Mesothelial cell of epicardium (in vitro differentiated cells): ENCODE data around the gene FDXR. TPM values are rescaled to one million over a fixed set of nuclear protein-coding genes. Genes with fewer than 3 reads are reported as not detected.

Experiments used
- DNase-seq, 2 experiments: peaks; one replicate each; pipeline ENCODE4 v3.0.0; 2021; ENCODE audit warnings: low spot score in 2 of 2; ENCODE audit not compliant: unreplicated experiment in 2 of 2
- H3K27ac Mint-ChIP-seq: 2 replicates; pipeline ENCODE4 v1.8.0; 2021; ENCODE audit warnings: mixed read lengths
- H3K27me3 Mint-ChIP-seq: 2 replicates; pipeline ENCODE4 v1.8.0; 2021; ENCODE audit warnings: low read depth, mixed read lengths
- H3K36me3 Mint-ChIP-seq: 2 replicates; pipeline ENCODE4 v1.8.0; 2021; ENCODE audit warnings: mixed read lengths
- H3K4me1 Mint-ChIP-seq: 2 replicates; pipeline ENCODE4 v1.8.0; 2021; ENCODE audit warnings: mixed read lengths
- H3K4me3 Mint-ChIP-seq: 2 replicates; pipeline ENCODE4 v1.8.0; 2021; ENCODE audit warnings: mild to moderate bottlenecking, moderate library complexity, mixed read lengths
- H3K9me3 Mint-ChIP-seq: 2 replicates; pipeline ENCODE4 v1.8.0; 2021; ENCODE audit warnings: mixed read lengths
- total RNA-seq: library from RNA; stranded (reverse); gene quantifications from 3 replicates; pipeline ENCODE4 v1.2.1, GENCODE V29; 2021
- TF ChIP-seq, protein P1 (sequence below): fragments of 200-600 bp; sonication (generic); IDR thresholded peaks from one replicate; pipeline ENCODE4 v1.5.0; 2021; ENCODE audit warnings: antibody characterized with exemption; ENCODE audit not compliant: unreplicated experiment

The FDXR gene
- total RNA-seq, 1 donor from 2014 or later = 20.4 TPM

DNA sequence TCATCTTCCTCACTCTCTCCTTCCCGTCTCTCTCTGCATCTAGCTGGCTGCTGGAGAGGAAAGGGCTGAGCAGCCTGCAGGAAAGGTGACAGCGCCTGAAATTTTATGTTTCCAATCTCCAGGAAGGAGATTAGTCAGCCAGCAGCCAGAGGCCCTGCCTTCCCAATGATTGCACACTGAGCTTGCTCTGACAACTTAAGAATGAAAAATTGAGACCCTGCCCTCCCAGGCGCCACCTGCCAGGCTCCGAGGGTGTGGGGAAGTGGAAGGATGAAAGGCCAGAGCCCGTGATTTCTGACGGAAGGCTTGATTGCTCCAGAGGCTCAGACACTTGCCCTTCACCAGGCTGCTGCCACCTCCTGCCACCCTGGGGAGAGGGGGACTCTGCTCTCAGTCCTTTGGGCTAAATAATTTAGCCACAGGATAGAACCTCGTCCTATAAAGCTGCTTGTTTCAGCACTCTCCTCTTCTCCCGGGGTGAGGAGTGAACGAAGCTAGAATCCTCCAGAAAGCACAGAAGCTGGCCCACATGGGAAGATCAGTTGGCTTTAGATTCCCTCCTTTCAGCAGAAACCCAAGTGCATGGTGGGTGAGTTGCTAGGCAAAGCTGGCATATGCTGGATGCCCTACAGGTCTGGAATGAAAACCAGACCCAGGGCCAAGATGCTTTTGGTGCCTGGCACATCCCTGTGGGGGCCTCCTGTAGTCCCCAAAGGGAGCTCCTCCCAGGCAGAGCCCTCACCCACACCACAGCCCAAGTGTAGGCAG lies 46.7 kb downstream of the FDXR start:
- Mint-ChIP-seq H3K36me3 (peaks cover 6% of the 10 kb centered on the region), H3K4me3 (no peak overlapping the region), H3K27me3 (no peaks in the 10 kb centered on the region), H3K9me3 (no peaks in the 10 kb centered on the region), H3K4me1 (no peaks in the 10 kb centered on the region), H3K27ac (no peak overlapping the region)
- DNase-seq = no peak
- TF ChIP-seq, protein P1, sequence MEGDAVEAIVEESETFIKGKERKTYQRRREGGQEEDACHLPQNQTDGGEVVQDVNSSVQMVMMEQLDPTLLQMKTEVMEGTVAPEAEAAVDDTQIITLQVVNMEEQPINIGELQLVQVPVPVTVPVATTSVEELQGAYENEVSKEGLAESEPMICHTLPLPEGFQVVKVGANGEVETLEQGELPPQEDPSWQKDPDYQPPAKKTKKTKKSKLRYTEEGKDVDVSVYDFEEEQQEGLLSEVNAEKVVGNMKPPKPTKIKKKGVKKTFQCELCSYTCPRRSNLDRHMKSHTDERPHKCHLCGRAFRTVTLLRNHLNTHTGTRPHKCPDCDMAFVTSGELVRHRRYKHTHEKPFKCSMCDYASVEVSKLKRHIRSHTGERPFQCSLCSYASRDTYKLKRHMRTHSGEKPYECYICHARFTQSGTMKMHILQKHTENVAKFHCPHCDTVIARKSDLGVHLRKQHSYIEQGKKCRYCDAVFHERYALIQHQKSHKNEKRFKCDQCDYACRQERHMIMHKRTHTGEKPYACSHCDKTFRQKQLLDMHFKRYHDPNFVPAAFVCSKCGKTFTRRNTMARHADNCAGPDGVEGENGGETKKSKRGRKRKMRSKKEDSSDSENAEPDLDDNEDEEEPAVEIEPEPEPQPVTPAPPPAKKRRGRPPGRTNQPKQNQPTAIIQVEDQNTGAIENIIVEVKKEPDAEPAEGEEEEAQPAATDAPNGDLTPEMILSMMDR = no peak

DNA sequence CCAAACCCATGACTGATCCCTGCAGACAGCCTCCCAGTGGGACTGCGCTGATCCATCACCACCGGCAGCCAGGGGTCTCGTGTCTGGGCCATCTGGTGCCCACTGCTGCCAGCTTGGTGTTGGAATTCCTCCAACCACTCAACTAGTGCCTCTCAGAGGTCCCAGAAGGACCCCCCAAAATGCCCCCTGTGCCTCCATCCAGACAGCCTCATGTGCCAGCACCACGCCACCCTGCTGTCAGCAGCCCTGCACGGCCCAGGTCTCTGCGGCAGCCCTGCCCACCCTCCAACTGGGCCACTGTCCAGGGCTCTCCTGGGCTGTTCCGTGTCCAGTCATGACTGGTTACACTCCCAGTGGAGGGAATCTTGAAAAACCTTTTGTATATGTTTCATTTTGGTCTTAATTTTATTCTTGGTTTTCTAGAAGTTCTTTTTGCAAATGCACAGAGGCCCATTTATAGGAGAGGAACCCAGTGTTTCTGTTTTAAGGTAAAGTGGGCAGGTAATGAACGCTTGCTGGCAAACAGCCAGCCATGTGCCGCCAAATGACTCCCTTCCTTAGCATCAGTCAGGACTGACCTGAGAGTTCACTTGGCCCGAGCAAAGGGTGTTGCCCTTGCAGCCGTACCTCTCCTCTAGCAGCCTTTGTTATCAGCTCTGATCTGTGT lies 47.7 kb downstream of the FDXR start:
- H3K36me3 Mint-ChIP-seq = no peaks in the 10 kb centered on the region
- no peak overlapping the region for H3K27ac Mint-ChIP-seq
- no peaks in the 10 kb centered on the region for H3K4me1 Mint-ChIP-seq
- H3K27me3 Mint-ChIP-seq = no peaks in the 10 kb centered on the region
- no peak for DNase-seq
- TF ChIP-seq, protein P1 = no peak
- no peaks in the 10 kb centered on the region for H3K9me3 Mint-ChIP-seq
- H3K4me3 Mint-ChIP-seq = no peak overlapping the region

DNA sequence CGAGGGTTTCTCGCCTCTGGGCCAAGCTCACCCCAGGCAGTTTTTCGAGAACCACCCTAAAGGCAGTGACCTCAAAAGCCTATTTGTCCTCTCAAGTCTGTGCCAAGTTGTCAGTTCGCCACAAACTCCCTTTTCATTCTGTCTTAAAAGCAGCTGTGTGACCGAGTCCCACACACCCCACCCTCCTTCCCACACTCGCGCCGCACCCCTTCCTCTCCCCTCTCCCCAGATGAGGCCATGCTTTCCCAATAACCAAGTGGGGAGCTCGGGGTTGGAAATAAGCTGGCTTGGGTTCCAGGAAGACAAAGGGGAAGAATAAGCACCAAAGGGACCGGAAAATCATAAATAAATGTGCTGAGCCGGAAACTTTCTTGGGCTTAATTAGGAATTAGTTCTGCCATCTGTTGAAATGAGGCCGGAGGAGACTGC lies 49.8 kb downstream of the FDXR start:
- Mint-ChIP-seq H3K4me1 (no peaks in the 10 kb centered on the region), H3K4me3 (no peak overlapping the region), H3K9me3 (no peaks in the 10 kb centered on the region), H3K27me3 (no peaks in the 10 kb centered on the region), H3K36me3 (no peaks in the 10 kb centered on the region), H3K27ac (no peak overlapping the region)
- TF ChIP-seq, protein P1 = no peak
- no peak for DNase-seq

DNA sequence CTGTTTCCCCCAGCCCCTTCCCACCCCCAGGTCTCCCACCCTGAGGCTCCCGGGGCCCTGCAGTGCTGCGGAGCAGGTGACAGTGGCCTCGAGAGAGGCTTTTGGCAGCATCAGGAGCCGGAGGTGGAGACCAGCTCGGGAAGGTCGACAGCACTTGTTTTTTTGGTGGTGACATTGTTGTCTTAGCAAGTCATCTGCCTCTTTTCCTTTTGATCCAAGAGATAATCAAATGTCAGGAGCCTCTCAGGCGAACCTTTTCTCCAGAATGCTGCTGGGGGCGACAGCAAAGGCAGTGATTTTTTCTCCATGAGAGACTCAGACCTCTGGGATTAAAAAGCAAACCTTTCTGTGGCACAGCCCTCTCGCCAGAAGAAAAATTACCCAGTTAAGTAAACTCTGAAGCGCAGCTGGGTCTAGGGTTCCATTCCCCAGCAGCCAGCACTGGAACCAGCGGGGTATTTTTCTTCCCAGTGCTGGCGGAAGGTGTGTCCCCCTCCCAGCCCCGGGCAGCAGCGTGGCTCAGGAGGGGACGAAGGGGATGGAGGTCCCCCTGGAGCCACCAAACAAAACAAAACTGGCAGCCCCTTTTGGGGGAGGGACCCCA lies 50.4 kb downstream of the FDXR start:
- H3K27me3 Mint-ChIP-seq = no peaks in the 10 kb centered on the region
- TF ChIP-seq, protein P1 = no peak
- H3K4me1 Mint-ChIP-seq = no peaks in the 10 kb centered on the region
- no peaks in the 10 kb centered on the region for H3K9me3 Mint-ChIP-seq
- H3K36me3 Mint-ChIP-seq = no peaks in the 10 kb centered on the region
- no peak for DNase-seq
- no peak overlapping the region for H3K4me3 Mint-ChIP-seq
- H3K27ac Mint-ChIP-seq = no peak overlapping the region

DNA sequence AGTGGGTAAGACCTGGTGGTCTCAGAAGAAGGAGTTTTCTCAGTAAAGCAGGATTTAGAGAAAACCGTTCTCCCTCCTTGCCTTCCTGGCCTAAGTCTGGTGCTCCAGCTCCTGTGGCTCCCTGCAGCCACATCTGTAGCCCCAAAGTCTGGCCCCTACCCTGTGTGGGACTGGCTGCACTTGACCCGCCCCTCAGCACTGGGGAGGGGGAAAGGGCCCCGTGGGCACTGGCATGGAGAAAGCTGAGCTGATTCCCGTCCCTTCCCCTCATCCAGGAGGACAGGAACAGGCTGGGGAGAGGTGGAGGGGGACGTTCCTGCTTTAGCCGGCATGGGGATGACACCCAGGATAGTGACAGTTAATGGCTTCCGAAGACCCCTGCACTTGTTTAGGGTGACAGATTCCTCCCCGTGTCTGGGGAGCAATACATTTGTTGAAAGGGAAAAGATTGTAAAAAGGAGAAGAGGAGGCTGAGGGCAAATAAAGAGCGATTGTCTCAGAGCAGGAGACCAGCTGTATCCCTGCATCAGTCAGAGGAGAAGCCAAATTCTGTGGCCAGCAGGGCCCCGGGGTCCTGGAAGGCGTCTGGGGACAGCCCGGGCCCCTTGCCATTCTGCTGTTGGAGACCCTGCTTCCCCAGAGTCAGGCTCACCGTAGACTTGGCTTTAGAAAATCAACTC lies 51.0 kb downstream of the FDXR start:
- H3K27ac Mint-ChIP-seq = no peak overlapping the region
- no peak for DNase-seq
- no peaks in the 10 kb centered on the region for H3K27me3 Mint-ChIP-seq
- TF ChIP-seq, protein P1 = no peak
- no peak overlapping the region for H3K4me3 Mint-ChIP-seq
- H3K4me1 Mint-ChIP-seq = no peaks in the 10 kb centered on the region
- H3K36me3 Mint-ChIP-seq = no peaks in the 10 kb centered on the region
- H3K9me3 Mint-ChIP-seq = no peaks in the 10 kb centered on the region
